ENCODE data around the gene PTPRJ.

PTPRJ gene

DNA sequence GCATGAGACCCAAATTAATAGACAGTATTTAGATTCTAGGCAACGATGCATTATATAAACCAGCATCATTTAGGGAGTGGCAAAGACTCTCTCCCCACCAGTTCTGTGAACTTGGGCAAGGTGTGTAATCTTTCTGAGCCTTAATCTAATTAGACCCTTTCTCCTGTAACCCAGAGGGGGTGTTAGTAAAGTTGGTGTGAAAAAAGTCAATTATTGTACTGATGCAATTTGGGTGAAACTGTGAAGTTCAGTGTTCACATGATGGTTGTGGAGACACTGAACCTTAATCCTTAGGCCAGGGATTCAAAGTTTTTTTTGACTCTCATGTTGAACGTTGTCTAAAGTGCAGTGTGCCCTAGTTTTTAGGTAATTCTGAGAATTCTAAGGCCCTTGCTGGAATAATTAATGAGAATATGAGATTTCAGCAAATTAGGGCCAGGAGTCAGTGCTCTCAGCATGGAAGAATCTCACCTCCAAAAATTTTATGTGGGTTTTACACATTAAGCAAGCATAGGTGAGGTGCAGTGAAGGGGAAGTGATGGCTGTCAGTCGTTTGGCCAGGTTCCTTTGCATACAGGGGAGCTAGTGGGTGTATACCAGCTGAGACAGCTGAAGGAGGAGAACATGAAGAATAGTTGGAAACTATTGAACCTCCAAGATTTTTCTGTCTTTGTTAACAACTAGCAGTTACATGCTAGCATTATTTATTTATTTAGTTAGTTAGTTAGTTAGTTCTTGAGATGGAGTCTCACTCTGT lies 94.2 kb downstream of the PTPRJ start:
- no peak for DNase-seq

- DNase-seq: no peak
Observed at GRCh38 chr11:48075637-48076036, 95.3 kb downstream of the PTPRJ start.

DNA sequence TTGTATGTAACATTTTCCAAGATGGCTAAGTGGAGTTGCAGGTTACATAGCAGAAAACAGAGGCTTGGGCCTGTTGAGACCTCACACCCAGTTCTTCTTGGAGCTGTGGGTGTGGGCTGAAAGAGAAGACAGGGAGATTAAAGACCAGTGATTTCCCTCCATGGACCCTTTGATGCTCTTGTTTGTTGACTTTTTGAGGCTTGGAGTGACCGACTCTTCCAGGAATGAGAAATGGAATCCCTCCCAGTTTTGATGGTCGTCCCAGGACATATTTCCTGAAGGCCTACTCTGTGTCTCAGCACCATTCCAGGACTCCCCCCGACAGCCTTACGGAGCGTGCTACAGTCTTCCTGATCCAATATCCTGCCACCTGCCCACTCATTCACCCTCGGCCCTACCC lies 96.9 kb downstream of the PTPRJ start:
- DNase-seq: no peak

DNA sequence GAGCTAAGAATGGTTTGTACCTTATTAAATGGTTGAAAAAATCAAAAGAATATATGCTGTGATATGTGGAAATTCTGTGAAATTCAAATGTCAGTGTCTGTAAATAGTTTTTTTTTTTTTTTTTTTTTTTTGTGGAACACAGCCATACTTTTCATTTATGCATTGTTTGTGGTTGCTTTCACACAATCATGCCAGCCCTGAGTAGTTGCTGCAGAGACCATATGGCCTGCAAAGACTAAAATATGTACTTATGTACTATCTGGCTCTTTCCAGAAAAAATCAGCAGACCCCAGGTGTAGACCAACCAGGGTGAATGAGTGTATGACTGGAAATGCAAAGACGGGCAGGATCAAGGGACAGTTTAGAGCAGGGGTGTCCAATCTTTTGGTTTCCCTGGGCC lies 98.3 kb downstream of the PTPRJ start:
- no peak for DNase-seq

DNA sequence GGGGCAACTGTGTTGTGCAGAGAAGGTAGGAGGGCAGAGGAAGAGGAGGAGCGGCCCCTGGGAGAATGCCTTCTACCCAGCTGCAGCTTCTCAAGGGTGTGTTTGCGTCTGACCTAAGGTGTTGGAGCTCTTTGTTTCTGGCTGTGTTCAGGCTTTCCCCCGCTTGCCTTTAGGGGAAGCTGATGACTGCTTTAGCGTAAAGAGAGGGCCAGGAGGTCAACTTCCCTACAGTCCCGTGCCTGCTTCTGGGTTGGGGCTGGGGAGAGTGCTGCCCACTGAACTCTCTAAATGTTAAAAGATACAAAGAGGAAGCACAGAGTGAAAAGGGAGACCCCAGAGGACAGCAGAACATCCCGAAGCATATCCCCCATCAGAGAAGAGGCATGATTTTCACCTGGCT lies 99.2 kb downstream of the PTPRJ start:
- no peak for DNase-seq

- DNase-seq: no peak
Observed at GRCh38 chr11:48080301-48080861, 100.0 kb downstream of the PTPRJ start.

- DNase-seq: no peak
Observed at GRCh38 chr11:48081151-48082010, 101.0 kb downstream of the PTPRJ start.

GRCh38 chr11:48082771-48083170 lies 102.4 kb downstream of the PTPRJ start:
- DNase-seq: no peak

GRCh38 chr11:48083421-48083820 lies 103.1 kb downstream of the PTPRJ start:
- DNase-seq: no peak

DNA sequence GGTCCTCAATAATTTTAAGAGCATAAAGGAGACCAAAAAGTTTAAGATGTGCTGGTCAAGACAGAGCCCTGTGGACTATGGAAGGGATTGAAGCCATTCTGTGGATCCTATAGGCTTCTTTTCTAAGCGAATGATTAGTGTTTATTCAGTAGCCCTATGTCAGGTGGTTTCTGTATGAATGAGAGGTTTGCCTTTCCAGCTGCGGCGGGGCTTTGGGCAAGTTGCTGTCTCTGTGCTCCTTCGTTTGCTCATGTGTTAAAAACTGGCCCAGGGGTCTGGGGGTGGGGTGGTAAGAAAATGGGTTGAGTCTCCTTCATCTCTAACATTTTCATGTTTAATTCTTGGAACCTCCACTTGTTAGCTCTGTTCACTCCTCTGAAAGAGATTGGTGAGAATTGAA lies 105.3 kb downstream of the PTPRJ start:
- no peak for DNase-seq

DNA sequence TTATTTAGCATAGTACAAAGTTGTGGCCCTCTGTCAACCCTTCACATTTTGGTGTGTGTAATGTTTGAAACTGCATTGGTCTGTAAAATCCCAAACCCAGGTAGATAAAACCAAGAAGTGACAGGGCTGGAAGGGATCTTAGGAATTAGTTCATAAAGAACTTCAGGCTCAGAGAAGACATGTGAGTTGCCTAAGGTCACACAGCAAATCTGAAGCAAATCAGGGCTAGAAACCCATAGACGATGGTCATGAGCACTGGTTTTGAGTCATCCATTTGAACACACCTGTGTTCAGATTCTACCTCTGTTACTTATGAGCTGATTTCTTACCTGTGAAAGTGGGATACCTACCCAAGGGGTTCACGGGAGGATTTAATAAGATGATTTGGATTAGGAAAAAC lies 107.1 kb downstream of the PTPRJ start:
- no peak for DNase-seq

GRCh38 chr11:48087974-48088681 lies 107.8 kb downstream of the PTPRJ start:
- DNase-seq: no peak

- DNase-seq: no peak
Observed at GRCh38 chr11:48088682-48089050, 108.3 kb downstream of the PTPRJ start.

DNA sequence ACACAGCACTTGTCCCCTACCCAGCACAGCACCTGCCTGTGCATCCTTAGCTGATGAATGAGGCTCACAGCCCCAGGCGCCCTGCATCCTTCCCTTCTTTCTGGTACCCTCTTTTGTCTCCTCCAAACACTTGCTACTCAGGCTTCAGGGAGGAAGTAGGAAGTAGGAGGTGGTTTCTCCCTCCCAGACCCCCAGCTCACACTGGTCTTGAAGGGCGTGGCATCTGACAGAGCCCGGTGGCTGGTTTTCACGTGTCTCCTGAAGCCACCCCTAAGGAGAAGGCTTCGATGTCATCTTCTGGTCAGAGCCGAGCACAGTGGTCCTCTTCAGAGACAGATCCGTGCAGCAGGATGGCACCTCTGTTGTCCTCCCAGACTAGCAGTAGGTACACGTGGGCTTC lies 109.8 kb downstream of the PTPRJ start:
- DNase-seq: no peak

DNA sequence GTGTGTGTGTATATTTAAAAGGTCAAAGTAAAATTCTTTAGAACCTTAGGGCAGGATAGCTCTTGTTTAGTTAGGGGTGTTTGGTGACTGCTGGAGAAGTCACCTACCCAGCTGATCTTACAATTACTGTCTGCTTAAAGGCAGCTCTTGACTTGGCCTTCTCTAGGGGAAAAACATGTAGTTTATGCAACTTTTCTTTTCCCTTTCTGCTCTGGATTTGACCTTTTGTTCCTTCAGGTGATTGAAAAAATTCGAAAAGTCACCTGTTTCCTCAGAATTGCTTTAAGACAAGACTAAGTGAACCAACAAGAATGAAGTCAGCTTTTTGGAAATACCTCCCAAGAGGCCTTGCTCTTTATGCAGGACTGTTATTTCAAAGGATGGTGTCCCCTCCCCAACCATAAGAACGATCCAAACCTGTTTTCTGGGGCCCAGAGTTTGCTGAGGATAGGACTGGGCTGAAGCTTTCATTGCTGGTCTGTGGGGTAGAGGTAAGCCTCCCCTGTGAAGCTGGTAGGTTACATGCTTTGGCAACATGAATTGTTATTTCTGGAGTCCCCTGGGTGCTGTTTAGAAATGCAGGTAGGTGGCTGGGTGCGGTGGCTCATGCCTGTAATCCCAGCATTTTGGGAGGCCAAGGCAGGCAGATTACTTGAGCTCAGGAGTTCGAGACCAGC lies 111.2 kb downstream of the PTPRJ start:
- DNase-seq: no peak

- no peak for DNase-seq
Observed at GRCh38 chr11:48093323-48093722, 113.0 kb downstream of the PTPRJ start.

DNA sequence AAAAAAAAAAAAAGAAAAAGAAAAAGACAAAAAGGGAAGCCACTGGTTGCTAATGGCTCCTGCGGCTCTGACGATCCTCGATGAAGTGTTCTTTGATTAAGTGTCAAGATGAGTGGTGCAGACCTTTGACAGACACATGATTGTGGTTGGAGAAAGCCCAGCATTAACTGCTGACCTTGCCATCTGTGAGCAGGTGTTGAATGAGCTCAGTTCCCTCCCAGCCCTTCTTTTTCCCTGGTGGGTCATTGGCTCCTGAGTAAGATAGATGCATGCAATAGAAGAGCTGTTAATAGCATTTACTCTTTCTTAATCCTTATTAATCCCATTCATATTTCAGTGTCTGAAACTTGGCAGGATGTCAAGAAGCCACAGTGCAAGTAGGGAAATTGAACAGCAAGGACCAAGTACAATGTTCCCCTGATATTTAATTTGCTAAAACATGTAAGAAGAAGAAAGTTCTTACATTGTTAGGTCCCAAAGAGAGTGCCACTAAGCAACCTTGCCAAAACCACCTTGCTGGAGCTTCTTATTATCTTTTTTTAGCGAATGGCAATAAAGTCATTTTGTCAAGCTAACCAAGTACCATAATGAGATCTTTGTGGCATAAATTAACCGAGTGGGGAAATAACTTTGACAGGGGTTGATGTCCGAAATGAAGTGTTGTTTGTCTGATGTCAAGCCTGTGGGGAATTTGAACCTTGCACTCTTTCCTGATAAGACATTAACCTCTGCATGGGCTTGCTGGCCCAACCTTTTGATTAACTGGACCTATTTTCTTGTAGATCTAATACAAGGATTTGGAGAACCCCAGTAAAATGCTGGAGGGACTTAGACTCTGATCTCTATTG lies 113.7 kb downstream of the PTPRJ start:
- no peak for DNase-seq

- no peak for DNase-seq
Observed at GRCh38 chr11:48094643-48095339, 114.4 kb downstream of the PTPRJ start.

GRCh38 chr11:48095779-48096470 lies 115.6 kb downstream of the PTPRJ start:
- no peak for DNase-seq

Measured in activated gamma-delta T cell (primary cell).